ENCODE data around the gene MTRR.

The MTRR gene

GRCh38 chr5:7852988-7853387, 16.0 kb upstream of the MTRR start:
- TF ChIP-seq CTCF (IDR thresholded peaks at IDR 0.05; ENCODE audit: low read depth, low read length, missing control alignments), result no peak
- no peak overlapping the region for H3K4me3 ChIP-seq (replicated peaks; ENCODE audit: low read depth, low read length)
- no peak for DNase-seq (ENCODE audit: extremely low read depth, low read depth)

GRCh38 chr5:7855611-7856010, 13.3 kb upstream of the MTRR start:
- TF ChIP-seq CTCF (IDR thresholded peaks at IDR 0.05; ENCODE audit: low read depth, low read length, missing control alignments), result no peak
- no peak for DNase-seq (ENCODE audit: extremely low read depth, low read depth)
- H3K4me3 ChIP-seq (replicated peaks; ENCODE audit: low read depth, low read length), result no peak overlapping the region

GRCh38 chr5:7856855-7857254, 12.1 kb upstream of the MTRR start:
- no peak for DNase-seq (ENCODE audit: extremely low read depth, low read depth)
- H3K4me3 ChIP-seq (replicated peaks; ENCODE audit: low read depth, low read length), result no peak overlapping the region
- TF ChIP-seq CTCF (IDR thresholded peaks at IDR 0.05; ENCODE audit: low read depth, low read length, missing control alignments), result peak; percentile 70

GRCh38 chr5:7857361-7857760, 11.6 kb upstream of the MTRR start:
- no peak for DNase-seq (ENCODE audit: extremely low read depth, low read depth)
- no peak overlapping the region for H3K4me3 ChIP-seq (replicated peaks; ENCODE audit: low read depth, low read length)
- no peak for TF ChIP-seq CTCF (IDR thresholded peaks at IDR 0.05; ENCODE audit: low read depth, low read length, missing control alignments)

- DNase-seq (ENCODE audit: extremely low read depth, low read depth), result no peak
- no peak overlapping the region for H3K4me3 ChIP-seq (replicated peaks; ENCODE audit: low read depth, low read length)
- TF ChIP-seq CTCF (IDR thresholded peaks at IDR 0.05; ENCODE audit: low read depth, low read length, missing control alignments), result no peak
These were observed 10.9 kb upstream of the MTRR start for GRCh38 chr5:7857926-7858632.

- H3K4me3 ChIP-seq (replicated peaks; ENCODE audit: low read depth, low read length), result no peak overlapping the region
- no peak for DNase-seq (ENCODE audit: extremely low read depth, low read depth)
- no peak for TF ChIP-seq CTCF (IDR thresholded peaks at IDR 0.05; ENCODE audit: low read depth, low read length, missing control alignments)
These were observed 2.8 kb upstream of the MTRR start for GRCh38 chr5:7866196-7866595.

- TF ChIP-seq CTCF (IDR thresholded peaks at IDR 0.05; ENCODE audit: low read depth, low read length, missing control alignments), result no peak
- DNase-seq (ENCODE audit: extremely low read depth, low read depth), result no peak
- peak overlapping the region; percentile 90; the same call in 1 of the 2 replicates for H3K4me3 ChIP-seq (replicated peaks; ENCODE audit: low read depth, low read length)
These were observed 1.7 kb upstream of the MTRR start for GRCh38 chr5:7867260-7867659.
